HUES48 (cell line): ENCODE data around the gene OFD1.

ENCODE experiments used
- H3K27ac ChIP-seq: one replicate; pipeline ENCODE4 v1.7.0; 2013; ENCODE audit warnings: low read depth, low read length, inconsistent platforms
- H3K27me3 ChIP-seq: 2 replicates; pipeline ENCODE4 v1.6.1; 2013; ENCODE audit warnings: mild to moderate bottlenecking, low read length; ENCODE audit not compliant: control insufficient read depth, insufficient read depth
- H3K36me3 ChIP-seq: 2 replicates; pipeline ENCODE4 v1.6.1; 2013; ENCODE audit warnings: low read length; ENCODE audit not compliant: control insufficient read depth, insufficient read depth
- H3K4me1 ChIP-seq: 2 replicates; pipeline ENCODE4 v1.6.1; 2013; ENCODE audit warnings: mild to moderate bottlenecking, low read length; ENCODE audit not compliant: control insufficient read depth, insufficient read depth
- H3K4me3 ChIP-seq: 2 replicates; pipeline ENCODE4 v1.5.1; 2013; ENCODE audit warnings: mild to moderate bottlenecking, low read depth, low read length
- H3K9ac ChIP-seq: 2 replicates; pipeline ENCODE4 v1.6.1; 2013; ENCODE audit warnings: mild to moderate bottlenecking, low read depth, low read length, moderate library complexity
- H3K9me3 ChIP-seq: 2 replicates; pipeline ENCODE4 v1.6.1; 2013; ENCODE audit warnings: low read length; ENCODE audit not compliant: control insufficient read depth, insufficient read depth

The OFD1 gene

DNA sequence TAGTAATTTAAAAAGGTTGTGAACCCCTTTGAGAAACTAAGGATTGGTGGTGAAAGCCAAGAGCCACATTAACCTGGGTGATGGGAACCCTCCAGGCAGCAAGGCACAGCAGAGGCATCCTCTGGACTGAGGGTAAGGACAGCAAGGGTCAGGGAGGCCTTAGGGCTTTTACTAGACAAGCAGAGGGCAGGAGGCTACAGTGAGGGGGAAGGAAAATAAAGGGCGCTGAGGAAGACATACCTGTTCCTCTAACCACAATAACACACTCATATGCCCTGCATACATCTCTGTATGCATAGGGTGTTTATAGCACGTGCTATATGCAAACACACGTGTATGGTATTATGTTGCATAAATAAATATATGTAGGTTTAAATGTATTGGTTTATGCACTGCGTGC lies 63.6 kb downstream of the OFD1 start:
- Histone ChIP-seq H3K36me3 (no peaks in the 10 kb centered on the region), H3K4me3 (no peak overlapping the region), H3K4me1 (peaks cover 24% of the 10 kb centered on the region), H3K27ac (no peak overlapping the region), H3K9me3 (no peaks in the 10 kb centered on the region), H3K27me3 (no peaks in the 10 kb centered on the region), H3K9ac (no peak overlapping the region)

DNA sequence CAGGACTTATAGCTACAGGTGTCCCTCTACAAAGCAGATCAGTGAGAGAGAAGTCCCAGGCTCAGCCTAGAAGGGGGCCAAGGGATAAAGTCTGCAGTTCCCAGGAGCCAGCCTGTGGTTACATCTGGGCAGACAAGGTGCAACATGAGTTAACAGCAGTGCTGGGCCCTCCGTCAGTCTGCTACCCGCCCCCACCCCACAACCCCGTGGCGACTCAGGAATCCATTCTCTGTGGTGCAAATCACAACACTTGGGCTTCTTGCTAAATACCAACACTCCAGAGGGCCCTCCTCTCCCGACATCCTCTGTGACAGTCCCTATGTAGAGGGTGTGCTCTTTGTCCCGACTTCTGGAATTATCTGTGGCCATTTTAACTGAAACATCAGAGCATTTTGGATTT lies 68.6 kb downstream of the OFD1 start:
- Histone ChIP-seq H3K36me3 (no peaks in the 10 kb centered on the region), H3K4me1 (peaks cover 29% of the 10 kb centered on the region), H3K9ac (no peak overlapping the region), H3K27ac (peak overlapping the region; percentile 68), H3K27me3 (no peaks in the 10 kb centered on the region), H3K4me3 (no peak overlapping the region), H3K9me3 (no peaks in the 10 kb centered on the region)

DNA sequence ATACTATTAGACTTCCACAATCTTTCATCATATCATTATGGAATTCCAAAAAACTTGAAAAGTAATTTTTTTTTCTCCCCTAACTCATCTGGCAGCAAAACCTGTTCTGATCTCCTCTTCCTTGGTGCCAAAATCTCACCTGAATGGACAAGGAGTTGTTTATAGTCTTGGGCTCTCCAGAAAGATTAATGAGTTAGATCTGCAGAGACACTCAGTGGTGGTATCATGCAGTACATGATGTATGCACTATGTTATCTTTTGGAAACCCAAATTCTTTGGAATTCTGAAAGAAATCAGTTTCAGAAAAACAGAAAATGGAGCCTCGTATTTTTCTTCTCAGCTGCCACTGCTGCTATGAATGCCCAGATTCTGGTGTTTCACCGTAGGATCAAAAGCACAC lies 70.7 kb downstream of the OFD1 start:
- Histone ChIP-seq H3K27me3 (no peaks in the 10 kb centered on the region), H3K4me1 (peaks cover 29% of the 10 kb centered on the region), H3K9ac (no peak overlapping the region), H3K36me3 (no peaks in the 10 kb centered on the region), H3K9me3 (no peaks in the 10 kb centered on the region), H3K4me3 (no peak overlapping the region), H3K27ac (no peak overlapping the region)

DNA sequence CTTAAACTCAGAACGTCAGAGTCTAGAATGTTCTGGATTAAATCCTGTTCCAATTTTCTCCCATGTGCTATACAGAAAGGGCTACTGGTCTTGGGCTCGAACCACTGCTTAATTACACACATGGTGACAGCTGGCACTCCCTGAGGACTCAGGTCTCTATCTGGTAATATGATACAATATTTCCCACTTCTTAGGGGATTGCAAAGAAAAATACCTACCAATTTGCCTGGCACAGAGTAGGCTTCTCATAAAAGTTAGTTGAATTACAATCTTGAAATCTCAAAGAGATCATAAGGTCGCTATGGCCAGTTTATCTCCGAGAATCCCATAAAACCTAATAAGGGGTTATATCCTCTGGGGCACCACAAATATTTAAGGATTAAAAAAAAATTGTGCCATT lies 73.7 kb downstream of the OFD1 start:
- no peak overlapping the region for H3K27ac ChIP-seq
- no peaks in the 10 kb centered on the region for H3K36me3 ChIP-seq
- H3K4me1 ChIP-seq: peaks cover 9% of the 10 kb centered on the region
- H3K9ac ChIP-seq: no peak overlapping the region
- H3K9me3 ChIP-seq: no peaks in the 10 kb centered on the region
- no peaks in the 10 kb centered on the region for H3K27me3 ChIP-seq
- no peak overlapping the region for H3K4me3 ChIP-seq

- no peaks in the 10 kb centered on the region for H3K36me3 ChIP-seq
- no peak overlapping the region for H3K27ac ChIP-seq
- H3K27me3 ChIP-seq: no peaks in the 10 kb centered on the region
- no peak overlapping the region for H3K9ac ChIP-seq
- H3K4me1 ChIP-seq: peaks cover 9% of the 10 kb centered on the region
- no peaks in the 10 kb centered on the region for H3K9me3 ChIP-seq
- no peak overlapping the region for H3K4me3 ChIP-seq
Observed at GRCh38 chrX:13808865-13809264, 74.3 kb downstream of the OFD1 start.

DNA sequence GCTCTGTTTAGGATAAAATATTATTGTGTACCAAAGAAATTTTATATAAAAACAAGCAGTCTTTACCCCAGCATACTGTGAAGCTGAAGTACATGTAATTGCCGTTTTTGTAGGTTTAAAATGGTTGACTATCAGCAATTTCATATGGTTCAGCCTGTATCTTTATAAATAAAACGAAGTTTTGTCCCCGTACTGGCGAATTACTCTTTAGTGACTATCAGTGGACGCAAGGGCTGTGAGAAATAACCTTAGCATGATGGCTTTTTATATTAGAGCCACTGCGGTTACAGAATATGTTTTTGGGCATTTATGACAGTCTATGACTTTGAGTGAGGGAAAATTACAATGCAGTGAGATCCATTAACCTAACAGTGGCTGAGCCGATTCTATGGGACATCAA lies 81.1 kb downstream of the OFD1 start:
- Histone ChIP-seq H3K27ac (no peak overlapping the region), H3K9ac (no peak overlapping the region), H3K27me3 (no peaks in the 10 kb centered on the region), H3K4me1 (peaks cover 48% of the 10 kb centered on the region), H3K9me3 (no peaks in the 10 kb centered on the region), H3K36me3 (no peaks in the 10 kb centered on the region), H3K4me3 (no peak overlapping the region)

DNA sequence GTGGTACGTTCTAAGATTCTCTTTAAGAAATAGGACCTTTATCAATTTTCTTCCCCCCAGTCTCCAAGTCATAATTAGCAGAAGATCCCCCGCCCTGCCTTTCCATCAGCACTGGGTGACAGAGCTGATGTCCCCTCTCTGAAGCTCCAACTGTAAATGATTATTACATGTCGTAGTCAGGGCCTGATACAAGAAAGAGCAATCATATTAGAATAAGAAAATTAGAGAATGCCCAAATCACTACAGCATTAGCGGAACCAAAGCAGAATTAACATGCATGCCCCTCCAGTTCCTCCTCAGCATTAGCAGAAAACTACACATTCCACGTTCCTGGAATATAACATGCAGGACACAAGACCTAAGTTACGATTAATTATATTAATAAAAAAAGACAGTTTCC lies 81.6 kb downstream of the OFD1 start:
- Histone ChIP-seq H3K27me3 (peaks cover 4% of the 10 kb centered on the region; the same call in 1 of the 2 replicates), H3K27ac (peak overlapping the region; percentile 77), H3K9me3 (no peaks in the 10 kb centered on the region), H3K9ac (no peak overlapping the region), H3K4me3 (no peak overlapping the region), H3K4me1 (peaks cover 48% of the 10 kb centered on the region), H3K36me3 (no peaks in the 10 kb centered on the region)

GRCh38 chrX:13816643-13817627 lies 82.4 kb downstream of the OFD1 start, which contains the start of gene GPM6B:
TSS of gene GPM6B (minus strand) at chrX:13817093. CDS start at chrX:13816904, 189 bp downstream.
- peak within 1 kb of the TSS; percentile 77 for H3K27ac ChIP-seq
- H3K9ac ChIP-seq: peak within 1 kb of the TSS; percentile 1; the same call in 1 of the 2 replicates
- H3K36me3 ChIP-seq: no peaks in the 10 kb centered on the region
- H3K27me3 ChIP-seq: peaks cover 4% of the 10 kb centered on the region; the same call in 1 of the 2 replicates
- peaks cover 48% of the 10 kb centered on the region for H3K4me1 ChIP-seq
- H3K4me3 ChIP-seq: peak within 1 kb of the TSS; percentile 22
- H3K9me3 ChIP-seq: no peaks in the 10 kb centered on the region
